ENCODE data around the gene POLD4. TPM values are rescaled to one million over a fixed set of nuclear protein-coding genes. Genes with fewer than 3 reads are reported as not detected.
A peak's percentile ranks its signal among the peaks of the same experiment; 100 is the strongest.

The POLD4 gene
- total RNA-seq, 4 donors from 2014 or later = 38.6 to 105 (median 60.6) TPM

DNA sequence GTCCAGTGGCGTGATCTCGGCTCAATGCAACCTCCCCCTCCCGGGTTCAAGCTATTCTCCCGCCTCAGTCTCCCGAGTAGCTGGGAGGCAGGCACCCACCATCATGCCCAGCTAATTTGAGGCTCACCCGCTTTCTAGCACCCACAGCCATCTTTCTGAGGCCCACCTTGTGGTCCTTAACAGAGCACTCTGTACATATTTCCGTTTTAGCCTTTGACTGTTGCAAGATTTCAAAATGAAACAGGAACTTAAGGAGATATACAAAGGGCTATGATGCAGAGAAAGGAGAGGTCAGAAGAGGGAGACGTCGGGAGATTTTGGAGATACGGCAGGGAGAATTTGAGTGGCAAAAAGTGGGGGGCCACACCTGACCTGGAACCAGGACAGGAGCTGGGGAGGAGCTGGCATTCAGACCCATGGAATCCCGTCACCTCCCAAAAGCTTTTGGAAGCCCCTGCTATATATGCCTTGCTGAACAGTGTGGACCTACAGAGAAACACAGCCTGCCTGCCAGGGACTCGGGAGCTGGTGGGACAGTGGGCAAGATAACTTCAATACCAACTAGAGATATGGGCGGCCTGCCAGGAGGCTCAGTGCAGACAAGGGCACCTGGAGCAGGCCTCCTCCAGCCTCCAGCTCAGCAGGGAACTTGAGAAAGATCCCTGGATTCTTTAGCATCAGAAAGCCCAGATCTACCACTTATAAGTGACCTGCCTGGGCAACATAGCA lies 28.1 kb upstream of the POLD4 start:
- Histone ChIP-seq H3K27me3 (no peaks in the 10 kb centered on the region), H3K9me3 (no peaks in the 10 kb centered on the region), H3K36me3 (no peaks in the 10 kb centered on the region), H3K4me1 (peaks cover 24 to 61% of the 10 kb centered on the region in 2 donors), H3K27ac (no peak overlapping the region), H3K4me3 (replicated peaks in 1 of 3) (no peak overlapping the region)
- WGBS, 2 donors = 59 to 62% methylated on average over 13 of the region's 13 CpGs
- peak; percentile 63 to 72 for DNase-seq
- intact Hi-C loops (cut with DNase I) = loop anchor here (5.0 kb wide), 1 partner anchor 34 kb away; no protein-coding TSS in a partner anchor
- TF ChIP-seq POLR2A (IDR thresholded peaks at IDR 0.05) (no peak), CTCF (IDR thresholded peaks at IDR 0.05) (no peak)

GRCh38 chr11:67379061-67380058 lies 26.0 kb upstream of the POLD4 start:
- Histone ChIP-seq H3K9me3 (no peaks in the 10 kb centered on the region), H3K4me3 (replicated peaks in 1 of 3) (no peak overlapping the region), H3K27me3 (no peaks in the 10 kb centered on the region), H3K27ac (peak overlapping the region; percentile 46 to 62 (median 56)), H3K36me3 (no peaks in the 10 kb centered on the region), H3K4me1 (peaks cover 26 to 62% of the 10 kb centered on the region in 2 donors)
- 78 to 83% methylated on average over 16 to 17 of the region's 23 CpGs for WGBS, 2 donors
- intact Hi-C loops (cut with DNase I) = loop anchor here (5.0 kb wide), 1 partner anchor 32 kb away; no protein-coding TSS in a partner anchor
- TF ChIP-seq POLR2A (IDR thresholded peaks at IDR 0.05) (no peak), CTCF (IDR thresholded peaks at IDR 0.05) (no peak)
- no peak for DNase-seq

- H3K9me3 ChIP-seq = no peaks in the 10 kb centered on the region
- intact Hi-C loops (cut with DNase I) = no loop called here
These were observed 25.2 kb upstream of the POLD4 start for GRCh38 chr11:67378544-67378943.

More at GRCh38 chr11:67378544-67378943, 25.2 kb upstream of the POLD4 start:
- 14 to 33% methylated on average over 1 of the region's 4 CpGs for WGBS, 2 donors
- Histone ChIP-seq H3K27ac (peak overlapping the region; percentile 46 to 62 (median 56)), H3K4me1 (peaks cover 33 to 69% of the 10 kb centered on the region in 2 donors), H3K27me3 (no peaks in the 10 kb centered on the region), H3K36me3 (no peaks in the 10 kb centered on the region), H3K4me3 (replicated peaks in 1 of 3) (no peak overlapping the region)
- TF ChIP-seq POLR2A (IDR thresholded peaks at IDR 0.05) (no peak), CTCF (IDR thresholded peaks at IDR 0.05) (no peak)
- DNase-seq = peak; percentile 86 to 88
